ENCODE measurements around the gene MARK4.

GRCh38 chr19:45216667-45217066 lies 34.4 kb upstream of the MARK4 start:
- TF ChIP-seq TOX (CRISPR knock-in tag; IDR thresholded peaks at IDR 0.05; ENCODE audit: borderline replicate concordance) (no peak), CREB5 (CRISPR knock-in tag; IDR thresholded peaks at IDR 0.05; ENCODE audit: low read depth) (no peak), SNAI2 (CRISPR knock-in tag; IDR thresholded peaks at IDR 0.05) (no peak), TCF4 (CRISPR knock-in tag; IDR thresholded peaks at IDR 0.05; ENCODE audit: borderline replicate concordance) (no peak), RARB (CRISPR knock-in tag; IDR thresholded peaks at IDR 0.05) (no peak), ISL1 (CRISPR knock-in tag; IDR thresholded peaks at IDR 0.05) (no peak)
